Neuron (in vitro differentiated cells): Measurements from ENCODE around the gene ARHGEF40.

ENCODE experiments used
- H2AFZ ChIP-seq: one replicate; pipeline ENCODE4 v1.6.1; 2013; ENCODE audit warnings: low read depth, mild to moderate bottlenecking, inconsistent platforms, low read length, moderate library complexity
- H3K27me3 ChIP-seq: one replicate; pipeline ENCODE4 v1.6.1; 2013; ENCODE audit warnings: low read length; ENCODE audit not compliant: insufficient read depth
- H3K36me3 ChIP-seq: one replicate; pipeline ENCODE4 v1.6.1; 2013; ENCODE audit warnings: low read length; ENCODE audit not compliant: insufficient read depth
- H3K4me1 ChIP-seq: one replicate; pipeline ENCODE4 v1.6.1; 2013; ENCODE audit warnings: low read length; ENCODE audit not compliant: insufficient read depth
- H3K4me3 ChIP-seq: 2 replicates; pipeline ENCODE4 v1.5.1; 2013; ENCODE audit warnings: mild to moderate bottlenecking, low read length, moderate library complexity
- H3K9me3 ChIP-seq: one replicate; pipeline ENCODE4 v1.6.1; 2013; ENCODE audit warnings: low read length

ARHGEF40 gene

GRCh38 chr14:21043387-21043973 is 26.6 kb upstream of the ARHGEF40 start:
- Histone ChIP-seq H2AFZ (no peak overlapping the region), H3K4me3 (no peak overlapping the region), H3K4me1 (peaks cover 3% of the 10 kb centered on the region), H3K9me3 (no peaks in the 10 kb centered on the region), H3K36me3 (no peaks in the 10 kb centered on the region), H3K27me3 (peaks cover 32% of the 10 kb centered on the region)

DNA sequence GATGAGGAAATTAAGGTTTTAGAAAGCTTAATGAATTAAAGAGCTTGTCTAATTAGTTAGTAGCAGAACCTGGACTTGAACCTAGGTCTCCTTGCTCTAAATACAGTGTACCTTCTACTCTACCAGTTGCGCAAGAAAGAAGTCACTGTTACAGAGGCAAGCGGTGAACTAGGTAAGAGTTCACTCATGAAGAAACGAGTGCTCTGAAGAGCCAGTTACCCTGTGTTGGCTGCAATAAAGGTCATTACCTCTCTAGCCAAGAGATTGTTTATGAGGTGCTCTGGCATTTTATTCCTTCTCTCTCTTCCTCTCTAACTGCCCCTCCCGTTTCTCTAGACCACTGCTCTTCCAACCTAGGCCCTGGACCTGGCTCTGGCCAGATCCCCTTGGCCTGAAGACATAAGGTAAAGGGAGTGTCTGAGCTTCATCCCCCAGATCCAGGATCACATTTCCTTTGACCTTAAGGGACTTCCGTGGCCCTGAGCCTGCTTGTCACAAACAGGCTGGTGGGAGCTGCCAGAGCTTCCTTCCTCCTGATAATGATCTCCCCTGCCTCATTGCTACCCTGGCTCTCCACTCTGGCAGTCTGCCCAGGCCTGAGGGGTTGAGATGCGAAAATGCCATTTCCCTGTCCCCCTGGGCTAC is 26.0 kb upstream of the ARHGEF40 start:
- no peaks in the 10 kb centered on the region for H3K36me3 ChIP-seq
- no peaks in the 10 kb centered on the region for H3K9me3 ChIP-seq
- H3K27me3 ChIP-seq, result peaks cover 32% of the 10 kb centered on the region
- H3K4me1 ChIP-seq, result peaks cover 6% of the 10 kb centered on the region
- H2AFZ ChIP-seq, result no peak overlapping the region
- no peak overlapping the region for H3K4me3 ChIP-seq

DNA sequence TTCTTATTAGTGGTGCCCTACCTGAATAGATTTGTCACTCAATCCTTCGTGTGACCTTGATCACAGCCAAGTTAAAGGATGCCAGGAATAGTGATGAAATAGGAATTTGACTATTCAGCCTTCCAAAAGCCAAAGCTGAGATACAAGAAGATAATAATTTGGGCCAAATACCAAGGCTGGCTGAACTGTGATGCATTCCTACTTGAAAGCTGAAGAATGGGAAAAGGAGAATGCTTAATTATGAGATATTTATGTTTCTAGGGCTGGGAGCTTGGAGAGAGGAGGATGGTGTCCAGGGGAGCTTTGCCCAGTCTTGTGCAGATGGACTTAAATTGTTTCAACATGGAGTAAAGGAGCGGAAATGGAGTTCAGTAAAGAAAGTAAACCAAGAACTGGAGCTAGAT is 22.7 kb upstream of the ARHGEF40 start:
- no peaks in the 10 kb centered on the region for H3K9me3 ChIP-seq
- H2AFZ ChIP-seq, result no peak overlapping the region
- H3K4me1 ChIP-seq, result peaks cover 3% of the 10 kb centered on the region
- H3K36me3 ChIP-seq, result no peaks in the 10 kb centered on the region
- H3K4me3 ChIP-seq, result no peak overlapping the region
- H3K27me3 ChIP-seq, result peaks cover 25% of the 10 kb centered on the region

DNA sequence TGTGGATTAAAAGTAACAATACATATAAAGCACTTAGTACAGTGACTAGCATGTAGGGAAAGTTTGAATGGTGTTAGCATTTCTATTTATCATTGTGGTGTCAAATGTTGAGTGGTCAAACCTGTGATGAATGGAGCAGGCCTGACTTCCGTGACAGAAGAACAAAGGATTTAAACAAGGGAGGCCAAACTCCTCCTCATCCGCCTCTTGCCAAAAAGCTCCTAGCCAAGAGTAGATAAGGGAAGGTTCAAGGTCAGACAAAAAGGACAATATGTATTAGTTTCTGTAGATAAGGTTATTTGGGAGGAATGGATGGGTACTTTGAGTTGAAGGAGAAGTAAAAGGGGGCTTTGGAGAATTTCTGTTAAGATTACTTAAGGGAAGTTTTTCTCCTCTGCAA is 21.5 kb upstream of the ARHGEF40 start:
- H3K36me3 ChIP-seq, result no peaks in the 10 kb centered on the region
- no peak overlapping the region for H2AFZ ChIP-seq
- no peaks in the 10 kb centered on the region for H3K9me3 ChIP-seq
- H3K4me1 ChIP-seq, result peaks cover 3% of the 10 kb centered on the region
- peaks cover 13% of the 10 kb centered on the region for H3K27me3 ChIP-seq
- H3K4me3 ChIP-seq, result no peak overlapping the region

DNA sequence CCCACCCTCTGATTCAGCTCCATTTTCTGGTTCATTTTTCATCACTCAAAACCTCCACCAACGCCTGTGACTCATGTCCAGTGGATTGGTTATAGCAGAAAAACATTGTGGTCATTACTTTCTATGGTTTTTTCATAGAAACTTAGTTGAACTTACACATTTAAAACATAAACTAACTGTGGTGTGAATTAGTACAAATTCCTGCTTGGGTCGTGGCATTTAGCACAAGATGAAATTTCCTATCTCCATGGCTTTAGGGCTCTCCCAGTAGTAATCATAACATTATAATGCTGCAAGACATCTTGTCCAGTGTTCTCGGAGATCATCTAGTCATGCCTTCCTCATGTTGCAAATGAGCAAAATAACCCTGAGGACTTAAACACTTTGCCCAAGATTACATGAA is 20.8 kb upstream of the ARHGEF40 start:
- Histone ChIP-seq H3K36me3 (no peaks in the 10 kb centered on the region), H3K4me1 (peaks cover 3% of the 10 kb centered on the region), H3K9me3 (no peaks in the 10 kb centered on the region), H2AFZ (no peak overlapping the region), H3K27me3 (peaks cover 12% of the 10 kb centered on the region), H3K4me3 (no peak overlapping the region)

DNA sequence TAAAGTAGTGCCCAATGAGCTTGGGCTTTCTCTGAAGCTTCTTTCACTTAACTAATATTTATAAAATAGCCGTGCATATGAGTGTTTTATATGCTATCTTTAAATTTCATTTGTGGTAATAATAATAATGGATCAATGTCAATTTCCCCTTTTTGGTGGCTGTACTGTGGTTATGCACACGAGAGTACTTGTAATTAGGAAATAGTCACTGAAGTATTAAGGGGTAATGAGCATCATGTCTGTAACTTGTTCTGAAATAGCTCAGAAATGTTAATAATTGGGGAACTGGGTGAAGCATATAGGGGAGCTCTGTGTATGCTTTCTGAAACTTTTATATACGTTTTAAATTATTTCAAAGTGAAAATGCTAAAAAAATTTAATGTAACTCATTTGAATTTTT is 19.5 kb upstream of the ARHGEF40 start:
- peaks cover 3% of the 10 kb centered on the region for H3K4me1 ChIP-seq

GRCh38 chr14:21053184-21054122 is 16.7 kb upstream of the ARHGEF40 start:
- H3K4me3 ChIP-seq, result no peak overlapping the region
- peaks cover 3% of the 10 kb centered on the region for H3K4me1 ChIP-seq
- no peaks in the 10 kb centered on the region for H3K36me3 ChIP-seq
- H2AFZ ChIP-seq, result no peak overlapping the region
- no peaks in the 10 kb centered on the region for H3K9me3 ChIP-seq
- no peaks in the 10 kb centered on the region for H3K27me3 ChIP-seq

More for the DNA sequence above, 19.5 kb upstream of the ARHGEF40 start:
- H3K9me3 ChIP-seq, result no peaks in the 10 kb centered on the region
- no peaks in the 10 kb centered on the region for H3K36me3 ChIP-seq
- peaks cover 3% of the 10 kb centered on the region for H3K27me3 ChIP-seq
- no peak overlapping the region for H2AFZ ChIP-seq
- H3K4me3 ChIP-seq, result no peak overlapping the region

DNA sequence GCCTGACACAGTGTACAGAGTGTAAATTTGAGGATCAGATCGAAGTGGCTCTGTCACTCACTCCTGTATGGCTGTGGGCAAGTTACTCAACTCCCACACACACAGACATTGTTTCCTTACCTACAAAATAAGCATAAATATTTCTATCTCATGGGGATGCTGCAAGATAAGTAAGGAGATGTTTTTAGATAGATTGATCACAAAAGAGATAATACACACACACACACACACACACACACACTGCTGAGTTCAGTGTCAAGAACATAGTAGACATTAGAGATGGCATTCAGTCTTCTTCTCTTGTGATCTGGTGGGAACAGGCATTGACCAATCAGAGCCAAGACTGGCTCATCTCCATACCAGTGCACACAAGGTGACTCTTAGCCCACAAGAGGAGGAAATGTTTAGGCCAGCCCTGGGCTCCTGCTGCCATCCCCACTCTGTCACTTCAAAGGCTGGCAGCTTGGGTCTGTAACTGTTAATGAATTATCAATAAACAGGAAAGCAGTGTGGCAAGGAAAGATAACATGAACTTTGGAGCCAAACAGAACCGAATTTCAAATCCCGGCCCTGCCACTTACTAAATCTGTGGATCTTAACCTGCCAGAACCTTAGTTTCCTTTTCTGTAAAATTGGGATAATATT is 15.9 kb upstream of the ARHGEF40 start:
- no peaks in the 10 kb centered on the region for H3K36me3 ChIP-seq
- H2AFZ ChIP-seq, result no peak overlapping the region
- H3K4me3 ChIP-seq, result no peak overlapping the region
- H3K27me3 ChIP-seq, result no peaks in the 10 kb centered on the region
- no peaks in the 10 kb centered on the region for H3K9me3 ChIP-seq
- no peaks in the 10 kb centered on the region for H3K4me1 ChIP-seq

DNA sequence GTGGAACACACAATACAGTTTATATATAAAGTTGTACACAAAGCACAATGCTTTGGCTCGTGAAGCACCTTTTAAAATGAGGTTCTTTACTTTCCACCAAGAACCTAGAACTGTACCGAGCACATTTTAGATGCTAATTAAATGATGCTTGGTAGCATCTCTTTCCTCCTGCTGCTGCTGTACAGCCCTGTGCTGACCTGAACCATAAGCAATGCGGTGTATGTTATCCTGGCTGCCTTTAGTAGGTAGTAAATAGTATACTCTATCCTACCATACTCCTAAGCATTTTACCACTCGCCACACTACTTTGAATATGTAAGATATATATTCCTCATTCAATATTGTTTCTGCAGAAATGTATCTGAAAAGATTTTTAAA is 15.3 kb upstream of the ARHGEF40 start:
- H3K4me1 ChIP-seq, result no peaks in the 10 kb centered on the region
- no peak overlapping the region for H2AFZ ChIP-seq
- H3K4me3 ChIP-seq, result no peak overlapping the region
- H3K27me3 ChIP-seq, result no peaks in the 10 kb centered on the region
- H3K9me3 ChIP-seq, result no peaks in the 10 kb centered on the region
- H3K36me3 ChIP-seq, result no peaks in the 10 kb centered on the region

GRCh38 chr14:21055432-21056117 is 14.5 kb upstream of the ARHGEF40 start:
- no peaks in the 10 kb centered on the region for H3K36me3 ChIP-seq
- H2AFZ ChIP-seq, result no peak overlapping the region
- H3K27me3 ChIP-seq, result no peaks in the 10 kb centered on the region
- no peaks in the 10 kb centered on the region for H3K9me3 ChIP-seq
- no peak overlapping the region for H3K4me3 ChIP-seq
- H3K4me1 ChIP-seq, result no peaks in the 10 kb centered on the region

- Histone ChIP-seq H3K9me3 (no peaks in the 10 kb centered on the region), H3K4me1 (no peaks in the 10 kb centered on the region), H3K4me3 (no peak overlapping the region), H3K36me3 (no peaks in the 10 kb centered on the region), H2AFZ (no peak overlapping the region), H3K27me3 (no peaks in the 10 kb centered on the region)
These were observed 13.5 kb upstream of the ARHGEF40 start for GRCh38 chr14:21056520-21057163.
